SK-N-SH (cell line): Measurements from ENCODE around the gene PDYN. TPM values are rescaled to one million over a fixed set of nuclear protein-coding genes. Genes with fewer than 3 reads are reported as not detected.

ENCODE experiments used
- CTCF ChIA-PET: fragments of 300-600, 350-600 bp; formaldehyde crosslinking; extraction: SDS; loops from one replicate; lab custom pipeline; 2021; lab: Yijun Ruan, JAX
- POLR2A ChIA-PET: fragments of 350-600 bp; sonication (Branson Sonifier 250); formaldehyde crosslinking; extraction: SDS; loops from one replicate; lab custom pipeline; 2020; ENCODE audit warnings: antibody characterized with exemption, inconsistent platforms; lab: Yijun Ruan, JAX
- DNase-seq: peaks from one replicate; pipeline ENCODE4 v3.0.0; 2012
- H2AFZ ChIP-seq: fragments of 200-600 bp; sonication (generic); 2 replicates; pipeline ENCODE4 v1.8.1; 2016; ENCODE audit warnings: antibody characterized with exemption, mild to moderate bottlenecking, low read depth
- H3F3A ChIP-seq: fragments of 200-600 bp; sonication (generic); replicated peaks from 2 replicates; pipeline ENCODE3; 2016; ENCODE audit warnings: antibody characterized with exemption, mild to moderate bottlenecking; ENCODE audit not compliant: insufficient read depth
- H3K27ac ChIP-seq, 2 experiments: fragments of 200-500 bp in 1 of 2; fragments of 200-600 bp in 1 of 2; sonication (Bioruptor generic) in 1 of 2; sonication (generic), shearing (Covaris generic) in 1 of 2; 2 replicates each; pipeline versions ENCODE4 v1.5.1 to v1.6.1; 2014 to 2016; ENCODE audit warnings: low read depth in 2 of 2, inconsistent platforms in 1 of 2, low read length in 1 of 2, mild to moderate bottlenecking in 1 of 2, mixed read lengths in 1 of 2
- H3K27me3 ChIP-seq: fragments of 200-600 bp; sonication (generic), shearing (Covaris generic); 2 replicates; pipeline ENCODE4 v1.6.1; 2016; ENCODE audit warnings: mixed run types; ENCODE audit not compliant: insufficient read depth
- H3K36me3 ChIP-seq, 2 experiments: fragments of 200-500 bp in 1 of 2; fragments of 200-600 bp in 1 of 2; sonication (Bioruptor generic) in 1 of 2; sonication (generic) in 1 of 2; replicated peaks in 1 of 2; 2 replicates each; pipeline versions ENCODE3 to v1.5.1; 2014 to 2016; ENCODE audit warnings: low read length in 1 of 2, mild to moderate bottlenecking in 1 of 2; ENCODE audit not compliant: insufficient read depth in 2 of 2, control insufficient read depth in 1 of 2
- H3K4me1 ChIP-seq, 2 experiments: fragments of 200-500 bp in 1 of 2; fragments of 200-600 bp in 1 of 2; sonication (Bioruptor generic) in 1 of 2; sonication (generic), shearing (Covaris generic) in 1 of 2; 2 replicates each; pipeline versions ENCODE4 v1.5.1 to v1.6.1; 2014 to 2016; ENCODE audit warnings: low read depth in 1 of 2, low read length in 1 of 2, mixed run types in 1 of 2; ENCODE audit not compliant: insufficient read depth in 2 of 2, control insufficient read depth in 1 of 2
- H3K4me2 ChIP-seq: fragments of 200-600 bp; sonication (generic), shearing (Covaris generic); 2 replicates; pipeline ENCODE4 v1.6.1; 2017; ENCODE audit warnings: mixed run types
- H3K4me3 ChIP-seq, 2 experiments: fragments of 200-500 bp in 1 of 2; fragments of 200-600 bp in 1 of 2; sonication (Bioruptor generic) in 1 of 2; sonication (generic), shearing (Covaris generic) in 1 of 2; 2 replicates each; pipeline versions ENCODE4 v1.5.1 to v1.8.1; 2014 to 2016; ENCODE audit warnings: low read depth in 2 of 2, inconsistent platforms in 1 of 2, low read length in 1 of 2, mild to moderate bottlenecking in 1 of 2, mixed read lengths in 1 of 2, moderate library complexity in 1 of 2
- H3K79me2 ChIP-seq: fragments of 200-600 bp; sonication (generic); 2 replicates; pipeline ENCODE4 v1.8.1; 2017; ENCODE audit warnings: mild to moderate bottlenecking; ENCODE audit not compliant: insufficient read depth
- H3K9ac ChIP-seq: fragments of 200-600 bp; sonication (generic); 2 replicates; pipeline ENCODE4 v1.6.1; 2017; ENCODE audit warnings: mixed run types
- H3K9me2 ChIP-seq: fragments of 200-600 bp; sonication (generic); 2 replicates; pipeline ENCODE4 v1.6.1; 2017; ENCODE audit warnings: mixed run types
- H3K9me3 ChIP-seq: fragments of 200-600 bp; sonication (generic); 2 replicates; pipeline ENCODE4 v1.6.1; 2017; ENCODE audit warnings: mixed run types, mild to moderate bottlenecking, moderate library complexity
- H4K20me1 ChIP-seq: fragments of 200-600 bp; sonication (generic); 2 replicates; pipeline ENCODE4 v1.6.1; 2017; ENCODE audit warnings: mild to moderate bottlenecking, mixed run types; ENCODE audit not compliant: insufficient read depth
- CHD2 ChIP-seq: fragments of 150-350 bp; IDR thresholded peaks from 2 replicates; pipeline ENCODE4 v1.6.1; 2018; ENCODE audit warnings: low read length; ENCODE audit not compliant: partially characterized antibody
- ELF1 ChIP-seq: IDR thresholded peaks from 2 replicates; pipeline ENCODE4 v1.4.0; 2012
- EZH2phosphoT487 ChIP-seq: fragments of 200-600 bp; sonication (generic); IDR thresholded peaks from 2 replicates; pipeline ENCODE4 v1.6.1; 2017; ENCODE audit warnings: low read depth, mixed run types, mild to moderate bottlenecking, antibody characterized with exemption, moderate library complexity, borderline replicate concordance
- FOSL2 ChIP-seq: IDR thresholded peaks from 2 replicates; pipeline ENCODE4 v1.4.0; 2012; ENCODE audit warnings: low read depth, mild to moderate bottlenecking, moderate library complexity, borderline replicate concordance
- FOXJ3 ChIP-seq: sonication (generic); formaldehyde crosslinking; IDR thresholded peaks from 2 replicates; pipeline ENCODE4 v1.5.1; 2020; ENCODE audit warnings: mild to moderate bottlenecking, missing genetic modification reagents
- FOXM1 ChIP-seq: IDR thresholded peaks from 2 replicates; pipeline ENCODE4 v1.4.0; 2012; ENCODE audit warnings: low read depth, mild to moderate bottlenecking
- GATA2 ChIP-seq: sonication (generic); formaldehyde crosslinking; IDR thresholded peaks from 2 replicates; pipeline ENCODE4 v1.5.0; 2020; ENCODE audit warnings: mild to moderate bottlenecking, missing genetic modification reagents
- JUND ChIP-seq: IDR thresholded peaks from 2 replicates; pipeline ENCODE4 v1.4.0; 2012
- MEF2A ChIP-seq: IDR thresholded peaks from 2 replicates; pipeline ENCODE4 v1.4.0; 2012; ENCODE audit warnings: low read depth, borderline replicate concordance
- NRF1 ChIP-seq: IDR thresholded peaks from 2 replicates; pipeline ENCODE4 v1.6.1; 2012; ENCODE audit warnings: low read depth, mild to moderate bottlenecking, low read length
- PBX3 ChIP-seq: IDR thresholded peaks from 2 replicates; pipeline ENCODE4; 2012
- POLR2AphosphoS5 ChIP-seq: IDR thresholded peaks from 2 replicates; pipeline ENCODE4 v1.6.1; 2012; ENCODE audit warnings: low read depth, low read length
- RCOR1 ChIP-seq: fragments of 150-350 bp; IDR thresholded peaks from 2 replicates; pipeline ENCODE4 v1.6.1; 2017; ENCODE audit warnings: antibody characterized with exemption, low read length
- REST ChIP-seq: IDR thresholded peaks from 2 replicates; pipeline ENCODE4 v1.6.1; 2012; ENCODE audit warnings: mild to moderate bottlenecking, low read depth, low read length, moderate library complexity
- RXRA ChIP-seq: IDR thresholded peaks from 2 replicates; pipeline ENCODE4 v1.4.0; 2012; ENCODE audit warnings: low read depth, mild to moderate bottlenecking, borderline replicate concordance
- SIN3A ChIP-seq: IDR thresholded peaks from 2 replicates; pipeline ENCODE4 v1.6.1; 2012; ENCODE audit warnings: low read depth, mild to moderate bottlenecking, low read length, moderate library complexity, borderline replicate concordance
- SMC3 ChIP-seq: IDR thresholded peaks from 2 replicates; pipeline ENCODE4 v1.6.1; 2012; ENCODE audit warnings: low read depth, low read length, improper control_type of control experiment
- TCF12 ChIP-seq: IDR thresholded peaks from 2 replicates; pipeline ENCODE4 v1.4.0; 2012
- TEAD4 ChIP-seq: IDR thresholded peaks from 2 replicates; pipeline ENCODE4 v1.4.0; 2012; ENCODE audit warnings: mild to moderate bottlenecking, borderline replicate concordance; ENCODE audit not compliant: insufficient read depth
- YY1 ChIP-seq: IDR thresholded peaks from 2 replicates; pipeline ENCODE4 v1.4.0; 2012; ENCODE audit warnings: low read depth, mild to moderate bottlenecking
- WGBS: methylation state at CpG from one replicate; pipeline ENCODE4 v1.1.6; 2017; ENCODE audit warnings: low lambda C conversion rate; 5-methylcytosine and 5-hydroxymethylcytosine counted together
- polyA plus RNA-seq, 3 experiments: library from polyadenylated mRNA; depleted of rRNA; stranded (reverse); fragments of >200 nt; gene quantifications; 2 replicates each; pipeline ENCODE4 v1.2.3, GENCODE V29; 2012

PDYN gene
- polyA plus RNA-seq, 1 of the 3 experiments (the other 2 are of a cell fraction), result not detected

GRCh38 chr20:1998715-1999114 lies 4.9 kb upstream of the PDYN start:
- no peak overlapping the region for H3K4me2 ChIP-seq
- no peaks in the 10 kb centered on the region for H3K9me2 ChIP-seq
- no peaks in the 10 kb centered on the region for H3K36me3 ChIP-seq
- POLR2A ChIA-PET, result no interaction called here
- H3K79me2 ChIP-seq, result no peaks in the 10 kb centered on the region
- no peaks in the 10 kb centered on the region for H4K20me1 ChIP-seq
- no peak overlapping the region for H3K4me3 ChIP-seq
- H3F3A ChIP-seq, result no peaks in the 10 kb centered on the region
- H3K27me3 ChIP-seq, result peaks cover 30% of the 10 kb centered on the region
- no peaks in the 10 kb centered on the region for H3K9me3 ChIP-seq
- H3K27ac ChIP-seq, result no peak overlapping the region
- CTCF ChIA-PET, result interaction anchor here (2.2 kb wide), 1 partner anchor 8 kb away, joined by 8 read pairs; no protein-coding TSS in a partner anchor
- H3K9ac ChIP-seq, result no peak overlapping the region
- no peaks in the 10 kb centered on the region for H3K4me1 ChIP-seq
- 11% methylated on average over 3 of the region's 3 CpGs for WGBS
- no peak overlapping the region for H2AFZ ChIP-seq
- DNase-seq, result no peak
- TF ChIP-seq GATA2 (CRISPR knock-in tag), result no peak
- TF ChIP-seq NRF1, result no peak
- no peak for TF ChIP-seq ELF1
- no peak for TF ChIP-seq REST
- no peak for TF ChIP-seq MEF2A
- TF ChIP-seq RXRA, result no peak
- TF ChIP-seq SIN3A, result no peak
- TF ChIP-seq POLR2AphosphoS5, result no peak
- TF ChIP-seq RCOR1, result no peak
- no peak for TF ChIP-seq FOXJ3
- no peak for TF ChIP-seq CHD2
- no peak for TF ChIP-seq TCF12
- no peak for TF ChIP-seq FOSL2
- TF ChIP-seq FOXM1, result no peak
- TF ChIP-seq, all 33 proteins: peak for 0

- H3K27ac ChIP-seq, result no peak overlapping the region
- POLR2A ChIA-PET, result no interaction called here
- 48% methylated on average over 4 of the region's 4 CpGs for WGBS
- H3K9me3 ChIP-seq, result no peaks in the 10 kb centered on the region
- H3K79me2 ChIP-seq, result no peaks in the 10 kb centered on the region
- no peaks in the 10 kb centered on the region for H4K20me1 ChIP-seq
- no peak overlapping the region for H2AFZ ChIP-seq
- no peak overlapping the region for H3K4me3 ChIP-seq
- H3K9me2 ChIP-seq, result no peaks in the 10 kb centered on the region
- H3F3A ChIP-seq, result no peaks in the 10 kb centered on the region
- no peak overlapping the region for H3K9ac ChIP-seq
- TF ChIP-seq PBX3 (no peak), FOSL2 (no peak), SMC3 (no peak), POLR2AphosphoS5 (no peak), NRF1 (no peak), RCOR1 (no peak), EZH2phosphoT487 (no peak), TEAD4 (no peak), GATA2 (CRISPR knock-in tag) (no peak), SIN3A (no peak), MEF2A (no peak), JUND (no peak), YY1 (no peak)
- H3K36me3 ChIP-seq, result no peaks in the 10 kb centered on the region
- no peak for DNase-seq
- H3K4me2 ChIP-seq, result no peak overlapping the region
- H3K27me3 ChIP-seq, result peaks cover 35% of the 10 kb centered on the region
- no peaks in the 10 kb centered on the region for H3K4me1 ChIP-seq
- CTCF ChIA-PET, result interaction anchor here (2.2 kb wide), 1 partner anchor 9 kb away, joined by 8 read pairs; no protein-coding TSS in a partner anchor
Measured at GRCh38 chr20:1998193-1998520, 4.3 kb upstream of the PDYN start.
